ENCODE measurements around the gene DOCK3. TPM values are rescaled to one million over a fixed set of nuclear protein-coding genes. Genes with fewer than 3 reads are reported as not detected.
"Not testable (repeated sequence)": the region's sequence is repeated elsewhere in the genome, so short reads cannot be mapped to it uniquely, and the experiment has no call there.

The DOCK3 gene
- total RNA-seq, 5 donors from 2014 or later (not counting 1 experiment from before 2014, with no cell fraction given): 2.0 to 3.2 (median 2.6) TPM

- Mint-ChIP-seq H3K27ac (no peak overlapping the region), H3K4me3 (no peak overlapping the region), H3K36me3 (peaks cover 13% of the 10 kb centered on the region), H3K27me3 (peaks cover 15 to 20% of the 10 kb centered on the region in 2 donors), H3K9me3 (peaks cover 2 to 6% (median 4%) of the 10 kb centered on the region in 3 donors), H3K4me1 (peaks cover 7 to 12% (median 8%) of the 10 kb centered on the region in 3 donors)
- H3K4me1 ChIP-seq (ENCODE audit: control insufficient read depth in 1 of 2, extremely low read depth in 1 of 2, insufficient read depth in 2 of 2, low read length in 2 of 2): peaks cover 0 to 3% of the 10 kb centered on the region in 2 experiments
- H3K4me3 ChIP-seq (ENCODE audit: control insufficient read depth in 1 of 2, extremely low read depth in 1 of 2, low read length in 1 of 2): no peak overlapping the region
- peaks cover 0 to 11% of the 10 kb centered on the region in 2 experiments for H3K27me3 ChIP-seq (replicated peaks in 1 of 2; ENCODE audit: control insufficient read depth in 2 of 2, extremely low read depth in 1 of 2, insufficient read depth in 2 of 2, low read length in 1 of 2)
- POLR2A ChIA-PET: no interaction called here
- WGBS (ENCODE audit: insufficient coverage): 83% methylated on average over 13 of the region's 20 CpGs
- DNase-seq (no peak), ATAC-seq (replicated peaks in 1 of 4) (no peak)
- H3K27ac ChIP-seq (ENCODE audit: low read length): no peak overlapping the region
- H3K36me3 ChIP-seq (ENCODE audit: control insufficient read depth in 2 of 2, extremely low read depth in 1 of 2, insufficient read depth in 1 of 2, low read length in 1 of 2): no peaks in the 10 kb centered on the region
- CTCF ChIA-PET: no interaction called here
- no peaks in the 10 kb centered on the region for H3K9me3 ChIP-seq
Observed at GRCh38 chr3:50930371-50931208, 255.9 kb downstream of the DOCK3 start.

GRCh38 chr3:50932918-50933317 lies 258.2 kb downstream of the DOCK3 start:
- WGBS (ENCODE audit: insufficient coverage): no CpG with 5 or more reads among the region's 2 CpGs
- H3K36me3 ChIP-seq (ENCODE audit: control insufficient read depth in 2 of 2, extremely low read depth in 1 of 2, insufficient read depth in 1 of 2, low read length in 1 of 2); POLR2A ChIA-PET; DNase-seq; H3K9me3 ChIP-seq; H3K4me3 ChIP-seq (ENCODE audit: control insufficient read depth in 1 of 2, extremely low read depth in 1 of 2, low read length in 1 of 2); ATAC-seq (replicated peaks in 1 of 4); H3K4me1 ChIP-seq (ENCODE audit: control insufficient read depth in 1 of 2, extremely low read depth in 1 of 2, insufficient read depth in 2 of 2, low read length in 2 of 2); H3K4me3 Mint-ChIP-seq; CTCF ChIA-PET; H3K9me3 Mint-ChIP-seq; H3K4me1 Mint-ChIP-seq; H3K27ac ChIP-seq (ENCODE audit: low read length); H3K27ac Mint-ChIP-seq: not testable (repeated sequence)
- peaks cover 0 to 11% of the 10 kb centered on the region in 2 experiments for H3K27me3 ChIP-seq (replicated peaks in 1 of 2; ENCODE audit: control insufficient read depth in 2 of 2, extremely low read depth in 1 of 2, insufficient read depth in 2 of 2, low read length in 1 of 2)
- Mint-ChIP-seq H3K27me3 (peaks cover 22 to 24% of the 10 kb centered on the region in 2 donors), H3K36me3 (peaks cover 19% of the 10 kb centered on the region)

- Histone ChIP-seq H3K4me1 (ENCODE audit: control insufficient read depth in 1 of 2, extremely low read depth in 1 of 2, insufficient read depth in 2 of 2, low read length in 2 of 2) (no peaks in the 10 kb centered on the region), H3K36me3 (ENCODE audit: control insufficient read depth in 2 of 2, extremely low read depth in 1 of 2, insufficient read depth in 1 of 2, low read length in 1 of 2) (no peaks in the 10 kb centered on the region), H3K9me3 (peaks cover 3% of the 10 kb centered on the region), H3K4me3 (ENCODE audit: control insufficient read depth in 1 of 2, extremely low read depth in 1 of 2, low read length in 1 of 2) (no peak overlapping the region), H3K27me3 (replicated peaks in 1 of 2; ENCODE audit: control insufficient read depth in 2 of 2, extremely low read depth in 1 of 2, insufficient read depth in 2 of 2, low read length in 1 of 2) (peaks cover 0 to 2% of the 10 kb centered on the region in 2 experiments), H3K27ac (ENCODE audit: low read length) (no peak overlapping the region)
- H3K36me3 Mint-ChIP-seq: peaks cover 17% of the 10 kb centered on the region
- H3K27ac Mint-ChIP-seq: no peak overlapping the region
- WGBS (ENCODE audit: insufficient coverage): no CpG with 5 or more reads among the region's 2 CpGs
- DNase-seq: no peak
- no peak overlapping the region for H3K4me3 Mint-ChIP-seq
- POLR2A ChIA-PET: interaction anchor here in 1 of 2 donors (0.6 kb wide), 1 partner anchor 66 kb away, joined by 4 read pairs; no protein-coding TSS in a partner anchor
- no peak for ATAC-seq (replicated peaks in 1 of 4)
- H3K9me3 Mint-ChIP-seq: peaks cover 4 to 9% (median 9%) of the 10 kb centered on the region in 3 donors
- CTCF ChIA-PET: interaction anchor here in 1 of 2 donors (0.6 kb wide), 1 partner anchor 9 kb away, joined by 4 read pairs; no protein-coding TSS in a partner anchor
- H3K27me3 Mint-ChIP-seq: peaks cover 17 to 21% of the 10 kb centered on the region in 2 donors
- H3K4me1 Mint-ChIP-seq: no peaks in the 10 kb centered on the region
Observed at GRCh38 chr3:50936389-50936788, 261.7 kb downstream of the DOCK3 start.

- no peak overlapping the region for H3K4me3 Mint-ChIP-seq
- Histone ChIP-seq H3K4me3 (ENCODE audit: control insufficient read depth in 1 of 2, extremely low read depth in 1 of 2, low read length in 1 of 2) (no peak overlapping the region), H3K27me3 (replicated peaks in 1 of 2; ENCODE audit: control insufficient read depth in 2 of 2, extremely low read depth in 1 of 2, insufficient read depth in 2 of 2, low read length in 1 of 2) (peaks cover 0 to 2% of the 10 kb centered on the region in 2 experiments), H3K36me3 (ENCODE audit: control insufficient read depth in 2 of 2, extremely low read depth in 1 of 2, insufficient read depth in 1 of 2, low read length in 1 of 2) (no peaks in the 10 kb centered on the region), H3K9me3 (no peaks in the 10 kb centered on the region), H3K27ac (ENCODE audit: low read length) (no peak overlapping the region), H3K4me1 (ENCODE audit: control insufficient read depth in 1 of 2, extremely low read depth in 1 of 2, insufficient read depth in 2 of 2, low read length in 2 of 2) (peaks cover 0 to 2% of the 10 kb centered on the region in 2 experiments)
- CTCF ChIA-PET: interaction anchor here in 1 of 2 donors (0.7 kb wide), 1 partner anchor 15 kb away, joined by 3 read pairs; no protein-coding TSS in a partner anchor
- H3K9me3 Mint-ChIP-seq: no peaks in the 10 kb centered on the region
- peaks cover 14% of the 10 kb centered on the region in 3 donors for H3K4me1 Mint-ChIP-seq
- WGBS (ENCODE audit: insufficient coverage): no CpG with 5 or more reads among the region's 2 CpGs
- POLR2A ChIA-PET: no interaction called here
- H3K36me3 Mint-ChIP-seq: no peaks in the 10 kb centered on the region
- ATAC-seq (replicated peaks in 1 of 4) (no peak), DNase-seq (no peak)
- peaks cover 0 to 2% of the 10 kb centered on the region in 2 donors for H3K27me3 Mint-ChIP-seq
- no peak overlapping the region for H3K27ac Mint-ChIP-seq
Observed at GRCh38 chr3:50947419-50947818, 272.7 kb downstream of the DOCK3 start.

- DNase-seq: no peak
- Histone ChIP-seq H3K4me3 (ENCODE audit: control insufficient read depth in 1 of 2, extremely low read depth in 1 of 2, low read length in 1 of 2) (no peak overlapping the region), H3K36me3 (ENCODE audit: control insufficient read depth in 2 of 2, extremely low read depth in 1 of 2, insufficient read depth in 1 of 2, low read length in 1 of 2) (no peaks in the 10 kb centered on the region), H3K4me1 (ENCODE audit: control insufficient read depth in 1 of 2, extremely low read depth in 1 of 2, insufficient read depth in 2 of 2, low read length in 2 of 2) (peaks cover 0 to 2% of the 10 kb centered on the region in 2 experiments), H3K27me3 (replicated peaks in 1 of 2; ENCODE audit: control insufficient read depth in 2 of 2, extremely low read depth in 1 of 2, insufficient read depth in 2 of 2, low read length in 1 of 2) (peaks cover 0 to 4% of the 10 kb centered on the region in 2 experiments), H3K27ac (ENCODE audit: low read length) (no peak overlapping the region), H3K9me3 (no peaks in the 10 kb centered on the region)
- Mint-ChIP-seq H3K4me1 (peaks cover 14% of the 10 kb centered on the region in 3 donors), H3K9me3 (no peaks in the 10 kb centered on the region), H3K4me3 (peak overlapping the region; percentile 59 to 67 (median 65)), H3K36me3 (no peaks in the 10 kb centered on the region), H3K27me3 (peaks cover 0 to 2% of the 10 kb centered on the region in 2 donors), H3K27ac (peak overlapping the region in 1 of 2 donors; percentile 40)
- POLR2A ChIA-PET: no interaction called here
- WGBS (ENCODE audit: insufficient coverage): no CpG with 5 or more reads among the region's 2 CpGs
- no peak for ATAC-seq (replicated peaks in 1 of 4)
- CTCF ChIA-PET: no interaction called here
Observed at GRCh38 chr3:50950591-50950990, 275.9 kb downstream of the DOCK3 start.

- no peak for DNase-seq
- POLR2A ChIA-PET: no interaction called here
- H3K27me3 ChIP-seq (replicated peaks in 1 of 2; ENCODE audit: control insufficient read depth in 2 of 2, extremely low read depth in 1 of 2, insufficient read depth in 2 of 2, low read length in 1 of 2): peaks cover 0 to 4% of the 10 kb centered on the region in 2 experiments
- Mint-ChIP-seq H3K27me3 (peaks cover 0 to 3% of the 10 kb centered on the region in 2 donors), H3K4me3 (no peak overlapping the region), H3K9me3 (no peaks in the 10 kb centered on the region), H3K36me3 (no peaks in the 10 kb centered on the region), H3K27ac (no peak overlapping the region), H3K4me1 (peaks cover 14% of the 10 kb centered on the region in 3 donors)
- H3K4me3 ChIP-seq (ENCODE audit: control insufficient read depth in 1 of 2, extremely low read depth in 1 of 2, low read length in 1 of 2): no peak overlapping the region
- H3K27ac ChIP-seq (ENCODE audit: low read length): no peak overlapping the region
- H3K9me3 ChIP-seq: no peaks in the 10 kb centered on the region
- ATAC-seq (replicated peaks in 1 of 4): no peak
- H3K36me3 ChIP-seq (ENCODE audit: control insufficient read depth in 2 of 2, extremely low read depth in 1 of 2, insufficient read depth in 1 of 2, low read length in 1 of 2): no peaks in the 10 kb centered on the region
- CTCF ChIA-PET: no interaction called here
- no CpG with 5 or more reads among the region's 5 CpGs for WGBS (ENCODE audit: insufficient coverage)
- H3K4me1 ChIP-seq (ENCODE audit: control insufficient read depth in 1 of 2, extremely low read depth in 1 of 2, insufficient read depth in 2 of 2, low read length in 2 of 2): peaks cover 0 to 2% of the 10 kb centered on the region in 2 experiments
Observed at GRCh38 chr3:50953825-50954414, 279.2 kb downstream of the DOCK3 start.
